Uterus (tissue), 2 donors: ENCODE data around the gene UST.

ENCODE experiments used
- POLR2A ChIP-seq, 2 donors: fragments of 450-650 bp; IDR thresholded peaks; one replicate each; pipeline ENCODE4 v1.6.1; 2016; ENCODE audit warnings: antibody characterized with exemption in 2 of 2, mild to moderate bottlenecking in 1 of 2, moderate library complexity in 1 of 2
- TF ChIP-seq, protein P1 (sequence below), 4 experiments: fragments of 200-600 bp in 2 of 4; fragments of 450-650 bp in 2 of 4; sonication (generic) in 2 of 4; IDR thresholded peaks; one replicate each; pipeline ENCODE4 v1.5.1; 2016 to 2019; ENCODE audit warnings: antibody characterized with exemption in 4 of 4, mild to moderate bottlenecking in 2 of 4, moderate library complexity in 1 of 4

DNA sequence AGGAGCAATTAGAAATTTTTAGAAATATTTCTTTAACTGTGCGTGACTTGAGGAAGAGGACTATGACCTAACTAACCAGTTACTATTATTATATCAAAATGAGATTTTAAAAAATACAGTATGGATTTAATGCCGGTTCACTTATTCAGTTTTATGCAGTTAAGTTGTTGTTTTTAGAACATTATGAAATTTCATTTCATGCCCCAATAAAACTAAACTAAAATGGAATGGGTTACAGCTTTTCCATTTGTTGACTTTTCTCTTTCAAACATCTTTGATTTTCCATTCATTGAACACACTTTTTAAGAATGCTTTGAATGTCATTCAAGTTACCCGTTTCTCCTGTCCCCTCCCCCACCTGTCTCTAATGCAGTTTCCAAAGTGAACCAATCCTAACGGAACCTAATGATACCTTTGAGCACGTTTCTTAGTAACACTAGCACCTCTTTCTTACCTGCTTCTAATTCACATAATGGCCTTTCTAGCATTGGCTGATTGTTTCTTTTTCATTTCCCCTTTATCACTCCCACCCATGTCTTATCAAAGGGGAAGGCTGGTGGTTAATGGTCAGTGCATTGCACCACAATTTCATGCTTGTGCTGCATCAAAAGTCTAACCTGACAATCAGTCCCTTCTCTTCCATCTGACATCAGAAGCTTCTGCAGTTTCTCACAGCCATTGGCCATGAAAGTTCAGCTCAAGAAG lies 308.5 kb downstream of the UST start:
- TF ChIP-seq, protein P1, sequence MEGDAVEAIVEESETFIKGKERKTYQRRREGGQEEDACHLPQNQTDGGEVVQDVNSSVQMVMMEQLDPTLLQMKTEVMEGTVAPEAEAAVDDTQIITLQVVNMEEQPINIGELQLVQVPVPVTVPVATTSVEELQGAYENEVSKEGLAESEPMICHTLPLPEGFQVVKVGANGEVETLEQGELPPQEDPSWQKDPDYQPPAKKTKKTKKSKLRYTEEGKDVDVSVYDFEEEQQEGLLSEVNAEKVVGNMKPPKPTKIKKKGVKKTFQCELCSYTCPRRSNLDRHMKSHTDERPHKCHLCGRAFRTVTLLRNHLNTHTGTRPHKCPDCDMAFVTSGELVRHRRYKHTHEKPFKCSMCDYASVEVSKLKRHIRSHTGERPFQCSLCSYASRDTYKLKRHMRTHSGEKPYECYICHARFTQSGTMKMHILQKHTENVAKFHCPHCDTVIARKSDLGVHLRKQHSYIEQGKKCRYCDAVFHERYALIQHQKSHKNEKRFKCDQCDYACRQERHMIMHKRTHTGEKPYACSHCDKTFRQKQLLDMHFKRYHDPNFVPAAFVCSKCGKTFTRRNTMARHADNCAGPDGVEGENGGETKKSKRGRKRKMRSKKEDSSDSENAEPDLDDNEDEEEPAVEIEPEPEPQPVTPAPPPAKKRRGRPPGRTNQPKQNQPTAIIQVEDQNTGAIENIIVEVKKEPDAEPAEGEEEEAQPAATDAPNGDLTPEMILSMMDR (IDR thresholded peaks at IDR 0.05) = no peak
- no peak for TF ChIP-seq POLR2A (IDR thresholded peaks at IDR 0.05)
